ENCODE results near the gene MTX1. TPM values are rescaled to one million over a fixed set of nuclear protein-coding genes. Genes with fewer than 3 reads are reported as not detected.
"Not testable (repeated sequence)": the region's sequence is repeated elsewhere in the genome, so short reads cannot be mapped to it uniquely, and the experiment has no call there.

MTX1 gene
- total RNA-seq, 1 donor from 2014 or later, result 38.8 TPM

- peak overlapping the region; percentile 71 for H3K27ac Mint-ChIP-seq (ENCODE audit: unreplicated experiment)
- TF ChIP-seq CTCF (IDR thresholded peaks at IDR 0.05; ENCODE audit: unreplicated experiment), result no peak
- H3K27me3 Mint-ChIP-seq (ENCODE audit: unreplicated experiment), result peaks cover 14% of the 10 kb centered on the region
- peak overlapping the region; percentile 80 for H3K4me3 Mint-ChIP-seq (ENCODE audit: unreplicated experiment)
- peaks cover 27% of the 10 kb centered on the region for H3K4me1 Mint-ChIP-seq (ENCODE audit: unreplicated experiment)
- H3K9me3 Mint-ChIP-seq (ENCODE audit: unreplicated experiment), result no peaks in the 10 kb centered on the region
- H3K36me3 Mint-ChIP-seq (ENCODE audit: low read depth, unreplicated experiment), result peaks cover 7% of the 10 kb centered on the region
- DNase-seq (ENCODE audit: low spot score), result peak; percentile 51
These were observed 32.7 kb downstream of the MTX1 start for GRCh38 chr1:155241069-155241679.

GRCh38 chr1:155241841-155242264, 33.4 kb downstream of the MTX1 start:
- H3K4me1 Mint-ChIP-seq (ENCODE audit: unreplicated experiment), result peaks cover 27% of the 10 kb centered on the region
- H3K4me3 Mint-ChIP-seq (ENCODE audit: unreplicated experiment), result no peak overlapping the region

DNA sequence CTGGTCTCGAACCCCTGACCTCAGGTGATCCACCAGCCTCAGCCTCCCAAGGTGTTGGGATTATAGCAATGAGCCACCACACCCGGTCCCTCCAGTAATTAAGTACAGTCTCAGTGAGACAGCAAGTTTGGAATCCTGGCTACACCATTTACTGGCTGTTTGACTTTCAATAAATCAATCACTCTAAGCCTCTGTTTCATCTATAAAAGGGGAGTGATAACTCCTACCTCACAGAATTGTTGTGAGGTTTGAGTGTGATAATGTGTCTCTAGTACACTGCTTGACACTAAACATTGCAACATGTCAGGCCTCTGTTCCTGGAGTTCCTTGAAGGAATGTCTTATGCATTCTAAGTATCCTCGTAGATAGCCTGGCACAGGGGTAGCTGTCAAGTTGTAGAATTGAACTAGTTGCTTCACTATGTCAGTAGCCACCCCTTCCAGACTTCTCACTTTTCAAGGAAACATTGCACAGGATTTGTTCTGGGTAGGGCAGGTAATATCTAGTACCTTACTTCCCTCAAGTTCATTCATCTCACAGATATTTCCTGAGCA, 34.4 kb downstream of the MTX1 start:
- Mint-ChIP-seq H3K4me1 (ENCODE audit: unreplicated experiment) (peaks cover 27% of the 10 kb centered on the region), H3K27me3 (ENCODE audit: unreplicated experiment) (peaks cover 19% of the 10 kb centered on the region), H3K27ac (ENCODE audit: unreplicated experiment) (peak overlapping the region; percentile 16), H3K9me3 (ENCODE audit: unreplicated experiment) (no peaks in the 10 kb centered on the region), H3K36me3 (ENCODE audit: low read depth, unreplicated experiment) (peaks cover 15% of the 10 kb centered on the region), H3K4me3 (ENCODE audit: unreplicated experiment) (peak overlapping the region; percentile 92)
- TF ChIP-seq CTCF (IDR thresholded peaks at IDR 0.05; ENCODE audit: unreplicated experiment), result no peak
- DNase-seq (ENCODE audit: low spot score), result no peak

More at GRCh38 chr1:155241841-155242264, 33.4 kb downstream of the MTX1 start:
- Mint-ChIP-seq H3K9me3 (ENCODE audit: unreplicated experiment) (no peaks in the 10 kb centered on the region), H3K27ac (ENCODE audit: unreplicated experiment) (peak overlapping the region; percentile 8), H3K27me3 (ENCODE audit: unreplicated experiment) (peaks cover 19% of the 10 kb centered on the region), H3K36me3 (ENCODE audit: low read depth, unreplicated experiment) (peaks cover 9% of the 10 kb centered on the region)
- no peak for DNase-seq (ENCODE audit: low spot score)
- no peak for TF ChIP-seq CTCF (IDR thresholded peaks at IDR 0.05; ENCODE audit: unreplicated experiment)

DNA sequence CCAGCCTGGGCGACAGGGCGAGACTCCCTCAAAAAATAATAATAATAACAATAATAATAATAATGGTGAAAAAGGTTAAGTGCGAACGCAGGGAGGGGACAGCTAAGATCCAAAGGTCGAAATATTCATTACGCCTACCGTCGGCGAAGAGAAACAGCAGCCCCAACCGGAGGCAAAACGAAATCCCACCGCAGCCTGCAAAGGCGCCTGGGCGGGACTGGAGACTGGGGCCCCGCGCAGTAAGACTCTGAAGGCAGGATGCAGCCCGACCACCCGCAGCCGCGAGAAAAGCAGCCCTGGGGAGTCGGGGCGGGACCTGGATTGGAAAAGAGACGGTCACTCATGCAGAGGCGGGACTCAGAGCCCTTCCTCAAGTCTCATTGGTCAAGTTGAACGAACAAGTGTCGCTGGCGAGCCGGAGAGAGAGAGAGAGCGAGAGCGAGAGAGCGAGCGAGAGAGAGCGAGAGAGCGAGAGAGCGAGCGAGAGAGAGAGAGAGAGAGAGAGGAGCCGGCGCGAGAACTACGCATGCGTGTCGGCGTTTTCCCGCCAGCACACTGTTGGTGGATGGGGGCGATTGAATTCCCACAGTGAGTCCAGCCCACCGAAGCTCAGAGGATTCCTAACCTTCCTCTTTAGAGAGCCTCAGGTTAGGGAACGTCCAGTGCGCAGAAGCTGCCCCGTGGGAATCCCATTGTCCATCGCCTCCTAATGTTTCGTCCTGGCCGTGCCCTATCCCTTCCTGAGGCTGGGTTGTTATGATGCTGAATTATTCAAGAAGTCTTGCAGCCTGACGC, 36.1 kb downstream of the MTX1 start:
- TF ChIP-seq CTCF (IDR thresholded peaks at IDR 0.05; ENCODE audit: unreplicated experiment), result peak; percentile 29
- H3K36me3 Mint-ChIP-seq (ENCODE audit: low read depth, unreplicated experiment), result peaks cover 15% of the 10 kb centered on the region
- H3K27ac Mint-ChIP-seq (ENCODE audit: unreplicated experiment), result peak overlapping the region; percentile 90
- peak overlapping the region; percentile 92 for H3K4me3 Mint-ChIP-seq (ENCODE audit: unreplicated experiment)
- H3K27me3 Mint-ChIP-seq (ENCODE audit: unreplicated experiment), result peaks cover 19% of the 10 kb centered on the region
- no peaks in the 10 kb centered on the region for H3K9me3 Mint-ChIP-seq (ENCODE audit: unreplicated experiment)
- peaks cover 27% of the 10 kb centered on the region for H3K4me1 Mint-ChIP-seq (ENCODE audit: unreplicated experiment)
- peak; percentile 95 for DNase-seq (ENCODE audit: low spot score)

GRCh38 chr1:155245163-155245524, 36.6 kb downstream of the MTX1 start:
- H3K27ac Mint-ChIP-seq (ENCODE audit: unreplicated experiment), result peak overlapping the region; percentile 86
- H3K4me3 Mint-ChIP-seq (ENCODE audit: unreplicated experiment), result peak overlapping the region; percentile 92
- peaks cover 27% of the 10 kb centered on the region for H3K4me1 Mint-ChIP-seq (ENCODE audit: unreplicated experiment)
- TF ChIP-seq CTCF (IDR thresholded peaks at IDR 0.05; ENCODE audit: unreplicated experiment), result no peak
- no peaks in the 10 kb centered on the region for H3K9me3 Mint-ChIP-seq (ENCODE audit: unreplicated experiment)
- peaks cover 15% of the 10 kb centered on the region for H3K36me3 Mint-ChIP-seq (ENCODE audit: low read depth, unreplicated experiment)
- H3K27me3 Mint-ChIP-seq (ENCODE audit: unreplicated experiment), result peaks cover 19% of the 10 kb centered on the region
- DNase-seq (ENCODE audit: low spot score), result no peak

DNA sequence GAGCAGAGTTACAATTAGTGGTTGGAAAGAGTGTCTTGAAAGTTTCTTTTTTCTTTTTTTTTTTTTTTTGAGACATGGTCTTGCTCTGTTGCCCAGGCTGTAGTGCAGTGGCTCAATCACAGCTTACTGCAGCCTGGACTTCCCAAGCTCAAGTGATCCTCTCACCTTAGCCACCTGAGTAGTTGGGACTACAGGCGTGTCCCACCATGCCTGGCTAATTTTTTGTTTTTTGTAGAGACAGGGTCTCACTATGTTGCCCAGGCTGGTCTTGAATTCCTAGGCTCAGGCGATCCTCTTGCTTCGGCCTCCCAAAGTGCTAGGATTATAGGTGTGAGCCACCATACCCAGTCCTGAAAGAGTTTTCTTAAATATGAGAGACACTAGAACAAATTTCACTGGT, 38.3 kb downstream of the MTX1 start:
- H3K27ac Mint-ChIP-seq (ENCODE audit: unreplicated experiment); H3K9me3 Mint-ChIP-seq (ENCODE audit: unreplicated experiment); DNase-seq (ENCODE audit: low spot score): not testable (repeated sequence)
- Mint-ChIP-seq H3K4me3 (ENCODE audit: unreplicated experiment) (peak overlapping the region; percentile 56), H3K27me3 (ENCODE audit: unreplicated experiment) (peaks cover 12% of the 10 kb centered on the region), H3K4me1 (ENCODE audit: unreplicated experiment) (peaks cover 20% of the 10 kb centered on the region), H3K36me3 (ENCODE audit: low read depth, unreplicated experiment) (peaks cover 15% of the 10 kb centered on the region)
